Superior temporal gyrus (tissue), 1 donor: ENCODE data around the gene NAXD.
"Not testable (repeated sequence)": the region's sequence is repeated elsewhere in the genome, so short reads cannot be mapped to it uniquely, and the experiment has no call there.

Experiments used
- DNase-seq: peaks from one replicate; pipeline ENCODE4 v3.0.0-alpha.2; 2016; ENCODE audit errors: extremely low spot score

The NAXD gene

DNA sequence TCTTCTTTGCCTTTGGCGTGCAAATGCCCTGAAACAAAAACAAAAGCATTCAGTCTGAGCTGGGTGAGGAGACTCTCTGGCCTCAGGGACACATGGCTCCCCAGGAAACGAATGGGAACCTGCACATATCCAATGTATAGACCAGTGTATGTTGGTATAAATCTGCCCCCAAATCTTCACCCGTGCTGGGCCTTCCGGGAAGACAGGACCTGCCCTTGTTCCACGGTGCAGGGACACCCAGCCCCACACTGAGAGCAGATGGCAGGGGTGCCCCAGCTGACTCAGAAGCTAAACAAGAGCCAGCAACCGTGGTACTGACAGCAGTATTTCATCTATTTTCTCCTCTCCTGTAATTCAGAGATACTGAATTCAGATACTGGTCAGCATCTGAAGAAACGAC, 48.1 kb downstream of the NAXD start:
- no peak for DNase-seq

DNA sequence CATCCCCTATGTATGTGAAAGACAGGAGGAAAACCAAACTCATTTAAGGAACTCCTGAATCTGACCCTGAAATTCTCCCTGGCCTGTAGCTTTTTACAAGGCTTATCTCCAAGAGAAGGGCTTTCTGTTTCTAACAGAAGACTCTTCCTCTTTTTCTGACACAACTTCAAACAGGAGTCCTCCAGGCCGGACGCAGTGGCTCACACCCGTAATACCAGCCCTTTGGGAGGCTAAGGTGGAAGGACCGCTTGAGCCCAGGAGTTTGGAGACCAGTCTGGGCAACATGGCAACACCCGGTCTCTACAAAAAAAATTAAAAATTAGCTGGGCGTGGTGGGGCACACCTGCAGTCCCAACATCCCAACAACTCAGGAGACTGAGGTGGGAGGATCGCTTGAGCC, 48.7 kb downstream of the NAXD start:
- DNase-seq, result no peak

DNA sequence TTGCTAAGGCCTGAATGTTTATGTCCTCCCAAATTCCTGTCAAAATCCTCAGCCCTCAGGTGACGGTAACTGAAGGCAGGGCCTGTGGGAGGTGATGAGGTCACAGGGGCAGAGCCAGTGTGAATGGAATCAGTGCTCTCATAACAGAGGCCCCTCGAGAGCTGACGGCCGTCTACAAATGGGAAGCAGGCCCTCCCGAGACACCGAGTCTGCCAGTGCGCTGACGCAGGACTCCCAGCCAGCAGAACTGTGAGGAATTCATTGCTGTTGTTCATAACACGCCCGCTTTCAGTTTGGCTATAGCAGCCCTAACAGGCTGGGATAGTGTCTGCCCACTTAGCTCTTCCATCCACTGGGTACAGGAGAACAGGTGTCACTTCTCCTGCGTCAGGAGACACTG, 49.3 kb downstream of the NAXD start:
- no peak for DNase-seq

DNA sequence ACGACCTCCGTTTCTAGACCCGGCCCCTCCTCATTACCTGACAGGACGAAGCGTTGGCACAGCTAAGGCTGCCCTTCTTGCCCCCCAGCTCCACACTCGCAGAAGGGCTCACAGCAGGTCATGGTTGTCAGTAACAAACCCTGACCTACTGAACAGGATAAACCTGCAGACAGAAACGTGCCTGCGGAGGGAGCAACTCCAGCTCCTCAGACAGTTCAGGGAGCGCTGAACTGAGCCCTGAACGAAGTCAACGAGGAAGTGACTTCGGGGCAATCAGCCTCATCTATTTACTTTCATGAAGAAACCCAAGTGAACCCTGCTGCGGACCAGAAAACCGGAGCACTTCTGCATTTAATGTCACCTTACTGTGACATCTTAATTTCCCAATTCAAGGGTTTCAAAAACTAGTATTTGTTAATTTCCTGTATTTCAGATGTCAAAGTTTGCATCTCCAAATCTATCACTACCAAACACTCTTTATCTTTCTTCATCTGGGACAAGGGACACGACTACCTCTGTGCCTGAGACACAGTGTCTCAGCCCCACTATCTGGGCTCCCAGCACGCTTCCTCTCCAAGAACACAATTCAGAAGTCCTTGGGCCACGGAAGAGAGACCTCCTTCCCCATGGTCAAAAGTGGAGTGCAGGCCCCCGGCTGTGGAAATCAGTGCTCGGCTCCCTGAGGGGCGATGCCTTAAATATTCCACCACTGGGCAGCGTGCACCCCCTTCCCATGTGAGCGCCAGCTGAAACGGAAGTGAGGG, 50.3 kb downstream of the NAXD start:
- no peak for DNase-seq

DNA sequence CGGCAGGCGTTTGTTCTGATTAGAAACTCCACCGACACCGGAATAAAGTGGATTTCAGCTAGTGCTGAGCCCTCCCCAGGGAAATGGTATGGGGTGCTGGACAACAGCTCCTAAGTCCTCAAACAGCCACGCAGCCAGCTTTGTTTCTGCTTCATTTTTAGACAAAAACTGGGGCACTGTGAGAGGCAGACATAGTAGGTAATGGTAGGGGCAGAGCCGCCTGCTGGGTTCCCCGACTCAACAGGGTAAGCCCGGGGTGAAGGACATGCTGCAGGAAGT, 50.8 kb downstream of the NAXD start:
- DNase-seq, result no peak

DNA sequence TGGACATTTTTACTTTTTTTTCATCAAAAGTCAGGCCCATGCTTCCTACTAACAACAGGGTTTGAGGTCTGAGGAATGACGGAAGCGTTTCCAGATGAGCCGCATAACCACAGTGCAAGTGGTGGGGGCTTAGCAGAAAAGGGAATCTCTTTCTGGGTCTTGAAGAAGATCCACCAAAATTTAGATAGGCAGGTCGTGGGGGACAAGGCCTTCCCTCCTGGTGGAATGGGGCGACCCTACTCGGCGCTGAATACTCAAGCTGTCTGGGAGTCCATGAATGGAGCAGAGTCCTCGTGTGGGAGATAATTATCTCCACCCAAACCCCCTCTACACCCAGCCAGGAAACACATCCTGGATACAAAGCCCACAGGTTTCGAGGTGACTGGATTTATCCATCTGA, 53.7 kb downstream of the NAXD start:
- no peak for DNase-seq

DNA sequence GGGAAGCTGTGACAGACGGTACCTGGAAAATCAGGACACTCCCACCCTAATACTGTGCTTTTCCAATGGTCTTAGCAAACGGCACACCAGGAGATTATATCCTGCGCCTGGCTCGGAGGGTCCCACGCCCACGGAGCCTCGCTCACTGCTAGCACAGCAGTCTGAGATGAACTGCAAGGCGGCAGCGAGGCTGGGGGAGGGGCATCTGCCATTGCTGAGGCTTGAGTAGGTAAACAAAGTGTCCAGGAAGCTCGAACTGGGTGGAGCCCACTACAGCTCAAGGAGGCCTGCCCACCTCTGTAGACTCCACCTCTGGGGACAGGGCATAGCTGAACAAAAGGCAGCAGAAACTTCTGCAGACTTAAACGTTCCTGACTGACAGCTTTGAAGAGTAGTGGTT, 54.5 kb downstream of the NAXD start:
- DNase-seq, result not testable (repeated sequence)

DNA sequence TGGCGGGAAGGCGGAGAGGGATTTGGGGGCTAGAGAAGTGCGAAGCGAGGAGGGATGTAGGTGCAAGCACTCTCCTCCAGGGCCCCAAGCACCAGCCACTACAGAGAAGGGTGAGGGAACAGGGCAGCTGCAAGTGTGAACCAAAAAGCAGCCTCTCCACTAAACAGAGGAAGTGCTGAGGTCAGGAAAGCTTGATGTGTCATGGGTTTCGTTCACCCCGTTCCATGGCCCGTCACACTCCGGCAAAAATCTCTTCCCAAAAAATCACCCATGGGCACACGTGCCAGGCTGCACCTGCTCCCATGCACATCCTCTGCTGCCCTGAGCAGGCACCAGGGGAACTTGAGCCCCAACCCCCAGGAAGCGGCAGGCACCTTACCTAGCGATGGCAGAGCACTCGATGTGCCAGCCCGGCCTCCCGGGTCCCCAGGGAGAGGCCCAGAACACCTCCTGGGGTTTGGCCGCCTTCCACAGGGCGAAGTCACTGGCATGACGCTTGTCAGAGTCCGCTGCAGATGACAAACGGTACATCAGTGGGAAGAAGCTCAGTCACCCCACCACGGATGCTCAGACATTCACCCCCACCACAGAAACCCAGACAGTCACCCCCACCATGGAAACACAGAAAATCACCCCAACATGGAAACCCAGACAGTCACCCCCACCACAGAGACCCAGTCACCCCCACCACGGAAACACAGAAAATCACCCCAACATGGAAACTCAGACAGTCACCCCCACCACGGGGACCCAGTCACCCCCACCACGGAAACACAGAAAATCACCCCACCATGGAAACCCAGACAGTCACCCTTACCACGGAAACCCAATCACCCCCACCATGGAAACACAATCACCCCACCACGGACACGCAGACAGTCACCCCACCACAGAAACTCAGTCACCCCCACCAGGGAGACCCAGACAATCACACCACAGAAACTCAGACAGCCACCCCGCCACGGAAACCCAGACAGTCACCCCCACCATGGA, 61.5 kb downstream of the NAXD start:
- no peak for DNase-seq

DNA sequence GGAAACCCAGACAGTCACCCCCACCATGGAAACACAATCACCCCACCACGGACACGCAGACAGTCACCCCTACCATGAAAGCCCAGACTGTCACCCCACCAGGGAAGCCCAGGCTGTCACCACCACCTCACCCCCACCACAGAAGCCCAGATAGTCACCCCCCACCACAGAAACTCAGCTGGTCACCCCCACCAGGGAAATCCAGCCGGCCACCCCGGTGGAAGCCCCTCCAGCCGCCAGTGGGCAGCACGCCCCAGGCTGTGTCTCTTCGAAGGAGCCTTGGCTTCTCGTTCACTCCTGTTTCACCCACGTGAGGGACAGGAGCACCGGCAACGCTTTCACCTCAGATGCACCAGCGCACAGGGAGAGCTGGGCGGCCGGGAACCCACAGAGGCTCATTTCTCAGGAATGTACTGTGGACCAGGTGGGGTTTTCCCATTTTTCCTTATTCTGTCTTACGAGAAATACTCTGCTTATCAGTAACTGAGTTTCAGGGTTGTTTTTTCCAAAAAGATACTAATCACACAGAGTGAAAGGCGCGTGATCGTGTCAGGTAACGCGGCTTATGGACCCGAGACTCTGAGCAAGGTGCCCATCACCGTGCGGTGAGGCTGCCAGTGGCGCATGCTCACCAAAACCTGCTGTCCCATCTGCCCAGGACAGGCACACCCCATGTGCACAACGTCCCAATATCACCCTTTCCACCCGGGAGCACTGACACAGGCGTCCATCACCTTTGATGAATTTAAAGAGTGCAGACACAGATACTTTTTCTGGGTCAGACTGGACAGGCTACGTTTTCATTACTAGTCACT, 62.6 kb downstream of the NAXD start:
- no peak for DNase-seq

DNA sequence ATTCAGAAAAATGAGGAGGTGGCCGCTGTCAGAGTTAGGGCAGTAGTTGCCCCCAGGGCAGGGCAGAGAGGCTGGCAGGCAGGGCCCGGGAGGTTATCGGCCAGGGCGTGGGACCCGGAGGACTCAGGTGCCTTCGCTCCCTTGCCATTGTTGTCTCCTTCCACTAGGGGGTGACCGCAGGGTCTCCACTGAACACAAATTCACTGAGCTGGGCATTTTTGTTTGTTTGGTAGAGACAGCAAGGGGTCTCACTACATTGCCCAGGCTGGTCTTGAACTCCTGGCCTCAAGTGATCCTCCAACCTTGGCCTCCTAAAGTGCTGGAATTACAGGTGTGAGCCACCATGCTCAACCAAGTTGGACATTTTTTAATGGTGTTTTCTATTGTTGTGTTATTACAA, 65.5 kb downstream of the NAXD start:
- DNase-seq, result no peak

DNA sequence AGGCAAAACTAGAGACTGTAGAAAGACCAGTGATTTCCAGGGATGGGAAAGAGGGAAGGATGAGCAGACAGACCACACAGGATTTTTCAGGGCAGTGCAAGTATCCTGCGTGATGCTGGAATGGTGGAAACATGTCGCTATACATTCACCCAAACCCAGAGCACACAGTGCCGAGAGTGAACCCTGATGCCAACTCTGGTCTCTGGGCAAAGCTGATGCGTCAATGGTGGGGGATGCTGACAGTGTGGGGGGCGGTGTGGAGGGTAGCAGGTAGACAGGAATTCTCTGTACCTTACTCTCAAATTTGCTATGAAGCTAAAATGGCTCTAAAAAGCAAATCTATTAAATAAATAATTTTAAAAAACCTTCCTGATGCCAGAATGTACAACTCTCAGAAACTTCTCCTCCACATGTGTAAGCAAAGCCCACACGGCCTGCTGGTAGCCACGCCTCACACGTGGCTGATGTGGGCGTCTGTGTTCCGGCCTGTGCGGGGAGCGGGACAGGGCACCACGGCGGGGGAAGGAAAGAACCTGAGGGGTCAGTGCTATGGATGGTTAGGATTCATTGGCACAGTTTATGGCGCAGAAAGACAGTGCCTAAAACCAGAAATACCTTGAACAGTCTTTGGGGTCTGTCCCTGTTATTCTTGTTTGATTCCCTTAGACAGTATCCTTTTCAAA, 66.7 kb downstream of the NAXD start:
- DNase-seq, result no peak

DNA sequence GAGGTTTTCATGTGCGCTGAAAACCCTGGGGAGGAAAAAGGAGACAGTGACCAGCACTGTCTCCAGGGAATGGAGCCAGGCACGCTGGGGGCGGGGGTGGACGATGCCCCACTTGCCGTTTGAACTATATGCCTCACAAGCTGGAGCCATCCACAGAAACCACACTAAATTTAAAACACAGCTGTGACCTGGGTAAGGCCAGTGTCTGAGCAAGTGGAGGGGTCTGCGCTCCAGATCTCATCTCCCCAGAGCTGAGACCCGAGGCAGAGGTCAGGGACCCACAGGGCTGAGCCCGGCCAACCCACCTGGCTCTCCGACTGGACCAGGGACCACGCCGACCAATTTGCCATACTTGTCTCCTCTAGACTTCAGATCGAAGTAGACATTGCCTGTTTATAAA, 67.4 kb downstream of the NAXD start:
- no peak for DNase-seq

DNA sequence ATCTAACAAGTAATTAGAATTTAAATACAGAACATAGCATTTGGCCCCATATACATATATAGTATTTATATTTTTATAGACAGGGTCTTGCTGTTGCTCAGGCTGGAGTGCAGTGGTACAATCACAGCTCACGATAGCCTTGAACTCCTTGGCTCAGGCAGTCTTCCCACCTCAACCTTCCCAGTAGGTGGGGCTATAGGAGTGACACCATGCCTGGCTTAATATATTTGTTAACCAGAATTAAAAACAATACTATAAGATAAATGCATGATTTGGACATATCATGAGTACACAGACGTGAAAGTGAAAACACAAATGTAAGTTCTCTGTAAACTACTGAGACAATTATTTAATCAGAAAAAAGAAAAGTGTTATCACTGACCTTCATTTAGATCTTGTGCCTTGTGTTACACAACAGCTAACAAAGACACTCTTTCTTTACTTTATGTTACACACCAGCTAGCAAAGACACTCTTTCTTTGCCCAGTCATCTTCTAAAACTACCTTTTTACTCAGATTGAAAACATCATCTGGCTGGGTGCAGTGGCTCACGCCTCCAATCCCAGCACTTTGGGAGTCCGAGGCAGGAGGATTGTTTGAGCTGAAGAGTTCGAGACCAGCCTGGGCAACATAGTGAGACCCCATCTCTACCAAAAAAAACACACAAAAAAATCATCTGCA, 68.0 kb downstream of the NAXD start:
- no peak for DNase-seq

DNA sequence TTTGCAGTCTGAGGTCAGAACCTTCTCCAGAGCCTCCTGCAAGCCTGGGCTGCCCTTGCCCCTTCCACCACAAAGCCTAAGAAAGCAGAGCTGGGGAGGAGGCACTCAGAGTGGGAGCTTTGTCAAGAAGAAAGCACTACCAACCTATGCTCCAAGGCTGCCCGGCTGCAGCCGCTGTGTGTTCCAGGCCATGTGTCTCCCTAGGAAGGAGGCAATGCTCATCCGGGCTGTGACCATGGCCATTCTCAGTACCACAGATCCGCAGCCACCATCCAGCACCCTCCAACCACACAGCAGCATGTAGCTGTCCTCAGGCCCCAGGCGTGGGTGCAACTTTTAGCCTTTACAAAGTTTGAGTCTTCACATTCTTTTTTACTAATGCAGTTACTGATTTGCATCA, 68.6 kb downstream of the NAXD start:
- DNase-seq, result no peak

DNA sequence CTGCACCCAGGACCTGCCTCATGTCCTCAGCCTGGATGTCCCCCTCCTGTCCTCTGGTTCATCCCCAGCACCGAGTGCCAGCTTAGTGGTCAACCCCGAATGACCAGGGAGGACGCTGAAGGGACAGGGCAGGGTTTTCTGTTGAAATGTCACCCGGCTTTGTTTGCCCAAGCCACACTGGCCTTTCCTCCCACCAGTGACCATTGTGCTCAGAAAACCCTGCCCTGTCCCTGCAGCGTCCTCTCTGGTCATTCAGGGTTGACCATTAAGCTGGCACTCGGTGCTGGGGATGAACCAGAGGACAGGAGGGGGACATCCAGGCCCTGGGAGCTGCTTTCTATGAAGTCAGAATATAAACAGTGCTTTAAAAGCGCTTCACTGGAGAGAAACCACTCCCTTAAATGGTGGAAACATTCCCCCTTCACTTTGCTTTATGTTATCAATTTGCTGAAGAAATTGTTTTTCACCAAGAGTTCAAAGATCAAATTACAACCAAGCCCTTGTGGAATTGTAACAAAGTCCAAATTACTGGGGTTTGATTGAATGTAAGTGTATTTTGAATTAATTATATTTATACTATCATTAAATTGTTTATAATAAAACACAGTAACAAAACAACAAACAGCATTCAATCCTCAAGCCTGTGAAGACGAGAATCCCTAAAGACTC, 69.2 kb downstream of the NAXD start:
- no peak for DNase-seq

DNA sequence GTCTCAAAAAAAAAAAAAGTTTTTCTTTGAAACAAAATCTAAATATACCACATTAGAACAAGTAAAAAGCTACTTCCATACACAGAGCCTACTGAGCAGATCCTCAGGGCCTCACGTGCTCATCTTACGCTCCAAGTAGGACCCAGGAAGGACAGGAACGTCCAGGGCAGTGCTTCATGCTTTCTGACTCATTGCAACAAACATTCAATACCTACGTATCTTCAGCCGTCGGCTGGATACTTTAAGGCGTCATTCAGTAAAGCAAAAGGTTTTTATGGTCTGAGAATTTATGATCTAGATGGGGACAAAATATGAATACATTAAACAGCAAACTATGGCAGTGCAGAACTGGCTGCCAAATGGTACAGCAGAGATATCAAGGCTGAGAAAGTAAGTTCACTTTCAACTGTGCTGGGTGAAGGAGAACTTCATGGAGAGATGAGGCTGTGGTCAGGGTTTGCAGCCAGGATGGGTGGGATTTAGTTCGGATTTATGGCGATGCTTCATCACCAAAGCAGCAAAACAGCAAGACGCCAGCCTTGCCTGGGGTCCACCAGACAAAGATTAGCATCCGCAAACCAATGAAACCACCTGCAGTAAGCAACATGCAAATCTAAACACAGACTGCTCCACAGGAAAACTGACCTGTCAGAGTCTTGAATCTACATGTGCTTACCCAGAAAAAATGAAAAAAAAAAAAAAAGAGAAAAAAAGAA, 70.1 kb downstream of the NAXD start:
- no peak for DNase-seq

DNA sequence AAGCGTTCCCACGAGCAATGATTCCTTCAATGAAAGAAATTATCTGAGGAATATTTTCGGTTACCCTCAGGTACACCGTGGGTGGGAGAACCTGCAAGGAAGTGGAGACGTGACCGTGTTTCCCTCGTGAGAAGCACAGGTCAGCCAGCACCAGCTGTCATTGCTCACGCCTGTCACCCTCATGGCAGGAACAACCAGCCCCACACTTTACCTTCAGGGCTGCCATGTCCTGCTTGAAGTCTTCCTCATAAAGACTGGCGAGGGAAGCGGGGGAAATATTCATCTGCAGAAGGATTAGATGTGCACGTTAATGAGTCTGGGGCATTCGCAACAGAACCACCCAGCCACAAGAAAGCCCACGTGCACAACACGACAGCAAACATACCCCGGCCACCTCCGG, 72.4 kb downstream of the NAXD start:
- DNase-seq, result no peak

DNA sequence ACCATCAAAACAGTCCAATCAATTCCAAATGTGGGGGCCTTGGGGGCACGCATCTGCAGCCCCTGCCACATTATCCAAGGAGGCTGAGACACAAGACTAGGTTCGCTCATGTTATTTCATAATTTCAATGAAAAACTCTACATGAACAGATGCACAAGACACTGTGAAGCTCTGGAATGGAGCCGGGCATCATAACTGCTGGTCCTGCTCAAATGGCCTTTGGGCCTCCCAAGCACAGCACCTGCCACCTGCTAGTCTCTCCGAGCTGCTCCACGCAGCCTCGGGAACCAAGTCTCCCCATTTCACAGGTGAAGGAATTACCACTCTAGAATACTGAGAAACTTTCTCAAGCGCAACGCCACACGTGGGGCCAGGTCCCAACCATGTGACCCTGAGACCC, 73.7 kb downstream of the NAXD start:
- no peak for DNase-seq
